ENCODE measurements around the gene IFNL4.

- TF ChIP-seq CTCF (IDR thresholded peaks at IDR 0.05) = no peak
- TF ChIP-seq EP300 (IDR thresholded peaks at IDR 0.05) = no peak
- no peak for TF ChIP-seq POLR2A (IDR thresholded peaks at IDR 0.05)
- no peak for TF ChIP-seq POLR2AphosphoS5 (IDR thresholded peaks at IDR 0.05)
Measured at GRCh38 chr19:39209196-39209595, 39.5 kb downstream of the IFNL4 start.
